ENCODE results near the gene ERGIC2. TPM values are rescaled to one million over a fixed set of nuclear protein-coding genes. Genes with fewer than 3 reads are reported as not detected.

Gene ERGIC2
- total and polyA plus RNA-seq, 9 of the 15 experiments (the other 6 are each of a cell fraction or from before 2014, with no cell fraction given): 24.1 to 180 (median 75.7) TPM

GRCh38 chr12:29414368-29414767 lies 33.4 kb upstream of the ERGIC2 start:
- H3K36me3 ChIP-seq (ENCODE audit: control insufficient read depth, insufficient read depth, low read length): no peaks in the 10 kb centered on the region
- no peaks in the 10 kb centered on the region for H3K9me1 ChIP-seq (ENCODE audit: control insufficient read depth, insufficient read depth, low read length)
- no peaks in the 10 kb centered on the region for H3K4me1 ChIP-seq (replicated peaks in 1 of 2; ENCODE audit: control insufficient read depth in 2 of 2, insufficient read depth in 2 of 2, low read length in 2 of 2)
- H2AFZ ChIP-seq (ENCODE audit: low read depth, low read length): no peak overlapping the region
- intact Hi-C loops (cut with micrococcal nuclease) (no loop called here), in situ Hi-C loops (cut with MboI) (no loop called here)
- ATAC-seq: no peak
- ChIA-PET CTCF (ENCODE audit: low intra/inter-chr PET ratio) (no interaction called here), POLR2A (no interaction called here)
- no peak overlapping the region for H3K27ac ChIP-seq (ENCODE audit: extremely low read depth, low read depth, low read length)
- H3K4me2 ChIP-seq (ENCODE audit: insufficient read depth, low read length): no peak overlapping the region
- no peak for DNase-seq (ENCODE audit: extremely low read depth in 1 of 4, low spot score in 3 of 4)
- no peaks in the 10 kb centered on the region for H3K27me3 ChIP-seq (ENCODE audit: control insufficient read depth in 2 of 2, insufficient read depth in 2 of 2, low read length in 2 of 2)
- H3K9me3 ChIP-seq (replicated peaks; ENCODE audit: control insufficient read depth, insufficient read depth, low read depth, low read length): no peaks in the 10 kb centered on the region
- no peaks in the 10 kb centered on the region for H4K20me1 ChIP-seq (replicated peaks; ENCODE audit: control insufficient read depth, insufficient read depth, low read length)
- TF ChIP-seq ZNF165 (CRISPR knock-in tag; IDR thresholded peaks at IDR 0.05; ENCODE audit: borderline replicate concordance) (no peak), ARHGAP35 (IDR thresholded peaks at IDR 0.05; ENCODE audit: partially characterized antibody) (no peak), SRF (CRISPR knock-in tag; IDR thresholded peaks at IDR 0.05) (no peak), NFXL1 (CRISPR knock-in tag; IDR thresholded peaks at IDR 0.05) (no peak), IFI16 (CRISPR knock-in tag; IDR thresholded peaks at IDR 0.05) (no peak)
- no TSS peak for BruUV-seq (replicated peaks)
- no peak overlapping the region for H3K4me3 ChIP-seq
- no peak overlapping the region for H3K9ac ChIP-seq (ENCODE audit: insufficient read depth in 1 of 2, low read depth in 2 of 2, low read length in 2 of 2)
- FAIRE-seq: no peak
- H3K79me2 ChIP-seq (ENCODE audit: control insufficient read depth, insufficient read depth, low read length): no peaks in the 10 kb centered on the region

DNA sequence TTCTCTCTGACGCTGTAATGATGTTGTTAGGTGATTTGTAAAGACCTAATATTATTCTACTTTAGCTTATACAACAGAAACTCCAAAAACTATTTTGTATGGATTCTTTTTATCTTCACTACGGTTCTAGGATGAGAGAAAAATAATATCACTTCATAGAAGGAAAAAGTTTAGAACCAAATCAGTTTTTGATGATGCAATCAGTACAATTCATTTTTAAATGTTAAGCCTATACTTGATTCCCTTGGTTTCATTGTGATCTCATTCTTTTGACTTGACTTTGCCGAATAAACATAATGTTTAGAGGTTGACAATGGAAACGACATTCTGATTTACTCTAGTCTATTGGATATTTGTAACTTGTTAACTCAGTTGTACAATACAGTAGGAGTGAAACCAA lies 24.6 kb upstream of the ERGIC2 start:
- no peak overlapping the region for H3K4me3 ChIP-seq
- H2AFZ ChIP-seq (ENCODE audit: low read depth, low read length): no peak overlapping the region
- no peak for DNase-seq (ENCODE audit: extremely low read depth in 1 of 4, low spot score in 3 of 4)
- no peaks in the 10 kb centered on the region for H3K9me1 ChIP-seq (ENCODE audit: control insufficient read depth, insufficient read depth, low read length)
- no peaks in the 10 kb centered on the region for H3K9me3 ChIP-seq (replicated peaks; ENCODE audit: control insufficient read depth, insufficient read depth, low read depth, low read length)
- H3K27ac ChIP-seq (ENCODE audit: extremely low read depth, low read depth, low read length): no peak overlapping the region
- no peaks in the 10 kb centered on the region for H3K36me3 ChIP-seq (ENCODE audit: control insufficient read depth, insufficient read depth, low read length)
- WGBS (ENCODE audit: insufficient coverage, low coverage, missing lambda C conversion rate): 0% methylated on average over 4 of the region's 4 CpGs
- no peak overlapping the region for H3K9ac ChIP-seq (ENCODE audit: insufficient read depth in 1 of 2, low read depth in 2 of 2, low read length in 2 of 2)
- H3K4me2 ChIP-seq (ENCODE audit: insufficient read depth, low read length): no peak overlapping the region
- no peaks in the 10 kb centered on the region; a peak in 2 of 5 replicates for H3K27me3 ChIP-seq (ENCODE audit: control insufficient read depth in 2 of 2, insufficient read depth in 2 of 2, low read length in 2 of 2)
- no peak for ATAC-seq
- no TSS peak for BruUV-seq (replicated peaks)
- H3K4me1 ChIP-seq (replicated peaks in 1 of 2; ENCODE audit: control insufficient read depth in 2 of 2, insufficient read depth in 2 of 2, low read length in 2 of 2): no peaks in the 10 kb centered on the region
- in situ Hi-C loops (cut with MboI) (no loop called here), intact Hi-C loops (cut with micrococcal nuclease) (no loop called here)
- H3K79me2 ChIP-seq (ENCODE audit: control insufficient read depth, insufficient read depth, low read length): no peaks in the 10 kb centered on the region
- ChIA-PET POLR2A (no interaction called here), CTCF (ENCODE audit: low intra/inter-chr PET ratio) (no interaction called here)
- H4K20me1 ChIP-seq (replicated peaks; ENCODE audit: control insufficient read depth, insufficient read depth, low read length): no peaks in the 10 kb centered on the region
- no peak for FAIRE-seq
- no peak for TF ChIP-seq SMARCB1 (IDR thresholded peaks at IDR 0.05; ENCODE audit: insufficient read length, low read depth)
- no peak for TF ChIP-seq GABPA (tag; conservative IDR thresholded peaks at IDR 0.05; ENCODE audit: low read depth)
- TF ChIP-seq MAFK (IDR thresholded peaks at IDR 0.05; ENCODE audit: low read length): no peak
- no peak for TF ChIP-seq EP300 (IDR thresholded peaks at IDR 0.05; ENCODE audit: low read length)
- TF ChIP-seq CEBPB (tag; IDR thresholded peaks at IDR 0.05): peak; percentile 45; the same call in 1 of the 2 replicates
- TF ChIP-seq HCFC1 (IDR thresholded peaks at IDR 0.05; ENCODE audit: low read depth, low read length): no peak
- TF ChIP-seq, protein P1, sequence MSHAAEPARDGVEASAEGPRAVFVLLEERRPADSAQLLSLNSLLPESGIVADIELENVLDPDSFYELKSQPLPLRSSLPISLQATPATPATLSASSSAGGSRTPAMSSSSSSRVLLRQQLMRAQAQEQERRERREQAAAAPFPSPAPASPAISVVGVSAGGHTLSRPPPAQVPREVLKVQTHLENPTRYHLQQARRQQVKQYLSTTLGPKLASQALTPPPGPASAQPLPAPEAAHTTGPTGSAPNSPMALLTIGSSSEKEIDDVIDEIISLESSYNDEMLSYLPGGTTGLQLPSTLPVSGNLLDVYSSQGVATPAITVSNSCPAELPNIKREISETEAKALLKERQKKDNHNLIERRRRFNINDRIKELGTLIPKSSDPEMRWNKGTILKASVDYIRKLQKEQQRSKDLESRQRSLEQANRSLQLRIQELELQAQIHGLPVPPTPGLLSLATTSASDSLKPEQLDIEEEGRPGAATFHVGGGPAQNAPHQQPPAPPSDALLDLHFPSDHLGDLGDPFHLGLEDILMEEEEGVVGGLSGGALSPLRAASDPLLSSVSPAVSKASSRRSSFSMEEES (CRISPR knock-in tag; IDR thresholded peaks at IDR 0.05): no peak
- TF ChIP-seq CREB1 (IDR thresholded peaks at IDR 0.05): no peak
- TF ChIP-seq CREB1 (CRISPR knock-in tag; IDR thresholded peaks at IDR 0.05): no peak
- no peak for TF ChIP-seq CREB5 (CRISPR knock-in tag; IDR thresholded peaks at IDR 0.05)
- TF ChIP-seq RUNX1 (IDR thresholded peaks at IDR 0.05; ENCODE audit: low read depth): no peak
- TF ChIP-seq ZBTB1 (CRISPR knock-in tag; IDR thresholded peaks at IDR 0.05; ENCODE audit: borderline replicate concordance, low read depth): no peak
